CD4-positive, alpha-beta T cell treated with Interferon alpha-2 for 1 hour (primary cell): Measurements from ENCODE around the gene NSDHL.
A peak's percentile ranks its signal among the peaks of the same experiment; 100 is the strongest.
"Not testable (repeated sequence)": the region's sequence is repeated elsewhere in the genome, so short reads cannot be mapped to it uniquely, and the experiment has no call there.

Experiments used
- DNase-seq, 2 donors: peaks; one replicate each; pipeline ENCODE4 v3.0.0-alpha.2; 2020 to 2022

Gene NSDHL

DNA sequence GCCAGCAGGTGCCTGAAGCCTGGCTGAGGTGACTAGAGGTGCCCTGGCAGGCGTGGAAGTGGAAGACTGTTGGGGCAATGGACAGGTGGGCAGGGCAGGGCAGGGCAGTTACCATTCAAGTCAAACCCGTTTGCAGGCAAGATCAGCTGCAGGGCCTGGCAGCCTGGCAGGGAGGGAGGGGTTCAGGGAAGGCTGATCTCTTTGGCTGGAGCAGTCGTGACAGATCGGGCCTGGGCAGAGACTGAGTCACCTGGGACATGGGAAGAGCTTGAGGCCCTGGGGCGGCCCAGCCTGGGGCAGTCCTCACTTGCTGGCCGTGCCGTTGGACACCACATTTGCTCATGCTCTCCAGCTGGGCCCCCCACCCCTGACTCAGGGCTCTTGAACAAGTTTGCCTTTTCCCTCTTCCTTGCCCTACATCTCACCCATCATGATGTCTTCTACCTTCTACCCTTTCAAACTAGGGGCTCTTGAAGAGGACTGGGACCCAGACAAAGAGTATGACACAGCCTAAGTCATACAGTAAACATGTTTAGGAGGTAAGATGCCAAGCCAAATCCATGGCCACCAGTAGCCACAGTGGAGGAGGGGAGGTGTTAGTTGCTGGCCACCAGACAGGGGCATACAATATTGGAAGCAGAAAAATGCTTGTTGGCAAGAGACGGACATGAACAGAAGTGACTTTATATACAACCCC, 65.0 kb downstream of the NSDHL start:
- DNase-seq = no peak

DNA sequence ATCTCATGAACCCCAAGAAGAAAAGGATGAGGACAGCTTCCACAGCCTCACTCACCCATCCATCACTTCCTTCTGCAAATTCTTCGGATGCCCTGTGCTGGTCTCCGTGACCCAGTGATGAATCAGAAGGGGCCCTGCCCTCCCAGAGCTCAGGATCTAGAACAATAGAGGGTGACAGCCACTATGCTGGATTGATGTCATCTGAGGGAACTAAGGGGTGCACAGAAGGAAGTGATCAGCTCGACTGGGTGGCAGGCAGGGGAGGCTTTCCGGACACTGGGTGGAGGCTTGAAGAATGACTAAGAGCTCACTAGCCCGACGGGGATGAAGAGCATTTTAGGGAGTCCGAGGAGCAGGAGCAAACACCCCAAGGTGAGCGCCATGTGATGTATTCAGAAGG, 65.6 kb downstream of the NSDHL start:
- no peak for DNase-seq

DNA sequence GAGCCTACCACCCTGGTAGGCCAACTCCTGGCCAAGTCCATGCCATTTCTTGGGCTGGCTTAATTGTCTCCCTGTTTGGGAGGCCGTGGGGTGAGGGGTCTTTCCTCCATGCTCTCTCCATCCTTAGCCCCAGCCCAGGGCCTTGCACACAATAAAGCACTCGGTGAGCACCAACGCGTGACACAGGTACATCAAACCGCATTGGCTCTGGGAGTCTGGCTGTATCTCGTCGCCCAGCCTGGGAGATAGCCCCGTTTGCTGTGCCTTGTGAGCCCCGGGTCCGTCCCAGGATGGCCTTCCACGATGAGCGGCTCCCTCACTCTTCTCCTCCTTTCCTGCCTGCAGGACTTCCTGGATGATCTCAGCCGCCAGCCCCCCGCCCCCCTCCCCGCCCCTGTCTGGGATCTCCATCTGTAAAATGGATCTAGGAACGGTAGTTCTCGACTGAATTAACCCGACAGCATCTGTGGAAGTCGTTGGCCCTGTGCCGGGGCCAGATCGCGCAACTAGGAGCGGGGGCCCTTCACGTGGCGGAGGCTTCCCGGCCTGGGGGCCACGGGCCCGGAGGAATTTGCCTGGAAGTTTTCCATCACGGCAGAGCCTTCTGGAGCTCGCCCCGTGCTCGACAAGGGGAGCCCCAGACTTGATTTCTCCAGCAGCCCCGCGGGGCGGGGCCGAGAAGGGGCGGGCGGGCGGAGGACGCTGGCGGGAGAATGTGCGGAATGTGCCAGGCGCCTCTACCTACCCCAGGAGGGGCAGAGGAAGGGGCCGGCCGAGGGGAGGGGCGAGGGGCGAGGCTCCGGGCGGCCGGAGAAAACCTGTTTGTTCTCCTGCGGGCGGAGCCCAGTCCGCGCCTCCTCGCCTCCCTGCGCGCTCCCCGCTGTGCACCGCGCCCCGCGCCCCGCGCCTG, 66.6 kb downstream of the NSDHL start, which contains the start of gene ZNF185:
Gene ZNF185, plus strand, starts transcription at position 846 of the 910 bp plus-strand sequence. CDS start 16,423 bp downstream, outside the sequence.
- DNase-seq = no peak

DNA sequence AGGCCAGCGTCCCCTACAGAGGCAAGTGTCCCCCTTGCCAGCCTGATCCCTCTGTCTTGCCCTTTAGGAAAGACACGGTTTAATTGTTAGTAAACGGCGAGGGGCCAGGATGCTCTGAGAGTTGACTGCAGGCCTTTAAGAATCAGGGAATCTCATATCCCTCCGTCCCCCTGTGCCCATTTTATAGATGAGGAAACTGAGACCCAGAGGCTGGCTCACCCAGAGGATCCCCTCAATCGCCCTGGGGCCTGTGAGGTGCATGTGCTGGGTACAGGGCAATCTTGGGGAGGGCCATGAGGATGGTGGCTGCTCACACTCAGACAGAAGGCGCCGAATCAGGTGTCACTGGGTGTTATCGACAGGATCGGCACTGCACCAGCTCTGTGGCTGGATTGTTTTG, 67.6 kb downstream of the NSDHL start:
- DNase-seq = no peak

DNA sequence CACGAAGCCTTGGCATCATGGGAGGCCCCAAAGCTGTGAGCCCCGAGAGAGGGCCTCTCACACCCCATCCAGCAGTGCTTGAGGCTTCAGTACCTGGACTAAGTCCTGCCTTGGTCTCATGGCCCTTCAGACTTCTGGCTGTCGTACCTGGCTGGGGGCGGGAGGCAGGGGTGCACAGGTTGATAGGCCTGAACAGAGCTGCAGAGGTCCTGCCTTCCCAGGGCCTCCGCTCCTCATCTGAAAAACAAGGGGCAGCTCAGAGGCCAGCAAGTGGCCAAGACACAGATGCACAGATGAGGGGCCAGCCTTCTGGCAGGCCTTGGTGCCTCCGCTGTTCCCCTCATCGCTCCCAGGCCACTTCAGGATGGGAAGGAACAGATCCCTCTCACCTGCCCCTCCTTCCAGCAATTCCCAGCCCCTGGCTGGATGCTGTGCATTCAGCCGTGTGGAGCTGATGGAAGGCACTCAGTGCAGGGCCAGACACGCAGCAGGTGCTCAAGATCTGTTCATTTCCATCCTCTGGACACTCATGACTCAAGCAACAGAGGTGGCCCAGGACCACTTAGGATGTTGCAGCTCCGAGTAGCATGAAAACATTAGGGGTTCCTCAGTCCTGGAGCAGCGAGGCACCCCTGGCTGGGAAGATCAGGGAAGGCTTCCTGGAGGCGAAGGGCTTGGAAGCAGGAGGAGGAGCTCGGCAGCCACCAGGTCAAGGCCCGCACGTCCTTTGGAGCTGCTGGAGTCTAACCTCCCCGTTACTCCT, 68.4 kb downstream of the NSDHL start:
- DNase-seq = no peak

DNA sequence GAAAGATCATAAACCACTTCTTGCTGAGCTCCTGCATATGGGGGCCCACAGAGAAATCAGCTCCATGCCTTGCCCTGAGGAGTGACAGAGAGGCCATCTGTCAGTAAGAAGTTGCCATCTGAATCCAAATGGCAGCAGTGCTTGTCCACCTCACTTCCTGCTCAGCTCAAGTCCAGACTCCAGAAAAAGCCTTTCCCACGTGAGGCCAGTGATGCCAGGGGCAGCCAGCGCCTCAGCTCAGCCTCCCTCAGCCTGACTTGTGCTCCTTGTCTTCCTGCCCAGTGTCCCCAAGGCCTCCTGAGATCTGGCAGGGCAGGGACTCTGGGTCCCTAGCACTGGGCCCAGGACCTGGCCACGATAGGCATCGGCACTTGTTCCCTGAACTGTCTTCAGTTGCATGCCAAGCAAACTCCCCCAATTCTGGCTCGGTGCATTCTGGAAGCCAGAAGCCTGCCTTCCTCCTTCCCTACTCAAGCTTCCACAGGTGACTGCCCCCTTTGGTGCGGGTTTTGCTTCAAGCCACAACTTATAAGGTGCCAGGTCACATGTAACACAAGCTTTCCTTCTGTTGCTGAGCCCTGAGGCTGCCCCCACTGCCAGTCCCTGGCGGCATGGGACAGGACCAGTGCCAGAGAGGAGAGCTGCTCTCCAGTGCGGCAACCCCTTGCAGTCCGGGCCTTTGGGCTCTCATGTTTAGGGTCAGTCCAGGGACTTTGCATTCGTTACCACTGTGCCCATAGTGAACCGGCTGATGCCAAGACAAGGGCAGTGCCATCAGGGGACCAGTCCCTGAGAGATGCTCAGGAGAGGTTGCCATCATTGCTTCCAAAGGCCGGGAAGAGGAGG, 69.2 kb downstream of the NSDHL start:
- no peak for DNase-seq

DNA sequence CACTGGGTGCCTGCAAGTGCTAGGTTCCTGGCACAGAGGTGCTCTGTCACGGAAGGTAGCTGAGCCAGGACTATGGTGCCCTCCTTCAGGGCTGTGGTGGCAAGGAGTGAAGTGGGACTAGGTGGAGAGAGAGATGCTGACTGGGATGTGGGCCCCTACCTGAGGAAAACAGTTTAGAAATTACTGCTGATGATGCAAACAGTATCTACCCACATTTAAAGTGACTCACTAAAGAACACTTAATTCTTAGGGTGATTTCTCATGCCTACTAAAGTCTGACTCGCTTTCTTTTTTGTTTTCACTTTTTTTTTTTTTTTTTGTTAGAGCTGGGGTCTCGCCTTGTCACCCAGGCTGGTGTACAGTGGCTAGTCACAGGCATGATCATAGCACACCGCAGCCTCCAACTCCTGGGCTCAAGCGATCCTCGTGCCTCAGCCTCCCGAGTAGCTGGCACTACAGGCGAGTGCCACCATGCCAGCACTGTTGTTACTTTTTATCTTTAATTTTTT, 70.1 kb downstream of the NSDHL start:
- no peak for DNase-seq

DNA sequence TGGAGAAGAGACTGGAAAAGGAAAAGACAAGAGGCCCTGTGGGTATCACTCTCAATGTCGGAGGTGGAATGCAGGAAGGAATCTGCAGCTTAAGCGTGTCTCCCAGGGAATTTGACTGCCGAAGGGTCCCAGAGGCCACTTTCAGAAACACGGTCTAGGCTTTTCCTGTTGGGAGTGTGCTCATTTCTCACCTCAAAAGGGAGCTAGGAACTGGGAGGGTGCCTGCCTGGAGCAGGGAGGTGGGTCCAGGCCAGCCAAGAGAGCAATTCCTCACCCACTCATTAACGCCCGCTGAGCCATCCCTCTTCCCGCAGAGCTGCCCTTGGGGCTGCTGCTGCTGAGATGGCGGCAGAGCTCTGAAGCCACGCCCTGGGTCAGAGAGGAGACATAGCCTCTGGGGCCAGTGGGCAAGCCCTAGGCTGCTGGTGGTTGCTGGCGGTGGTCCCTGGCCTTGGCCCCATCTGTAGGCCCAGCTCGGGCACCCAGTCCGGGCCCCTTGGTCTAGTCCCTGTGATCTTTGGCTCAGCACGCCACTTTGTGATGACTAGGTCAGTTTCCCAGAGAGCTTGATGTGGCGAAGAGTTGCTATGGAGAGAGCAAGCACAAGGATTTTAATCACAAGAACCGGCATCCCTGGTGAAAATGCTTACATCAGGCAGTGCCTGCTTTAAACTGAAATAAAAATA, 71.1 kb downstream of the NSDHL start:
- DNase-seq = no peak

DNA sequence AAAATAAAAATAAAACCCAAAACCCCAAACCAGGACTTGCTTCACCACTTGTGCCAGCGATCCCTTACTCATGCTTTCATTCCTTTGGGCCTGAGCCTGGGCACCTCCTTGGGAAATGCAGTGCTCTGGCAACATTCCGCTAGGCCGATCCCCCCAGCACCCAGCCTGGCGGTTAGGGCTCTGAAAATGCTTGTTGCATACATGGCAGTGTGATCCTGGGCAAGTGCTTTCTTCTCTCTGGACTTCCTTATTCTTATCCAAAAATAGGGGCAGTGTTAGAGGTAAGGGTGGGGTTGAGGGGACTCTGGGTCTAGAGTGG, 71.6 kb downstream of the NSDHL start:
- no peak for DNase-seq

DNA sequence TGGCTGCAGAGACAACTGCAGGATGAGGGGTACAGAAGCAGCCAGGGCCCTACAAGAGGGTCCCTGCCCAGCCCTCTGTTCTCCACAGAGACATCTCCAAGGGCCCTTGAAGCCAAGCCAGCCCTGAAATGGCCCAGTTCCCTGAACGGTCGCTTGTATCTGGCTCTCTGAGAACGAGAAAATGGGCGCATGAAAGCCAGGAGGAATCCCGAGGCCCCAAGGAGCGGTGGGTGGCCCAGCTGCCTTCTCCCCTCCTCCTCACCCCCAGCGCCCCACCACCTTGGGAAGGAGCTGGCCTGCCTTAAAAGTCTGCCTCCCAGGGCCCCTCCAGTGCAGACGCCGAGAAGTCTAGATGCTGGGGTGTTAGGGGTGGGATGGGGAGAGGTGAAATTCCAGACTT, 72.7 kb downstream of the NSDHL start:
- DNase-seq = no peak

DNA sequence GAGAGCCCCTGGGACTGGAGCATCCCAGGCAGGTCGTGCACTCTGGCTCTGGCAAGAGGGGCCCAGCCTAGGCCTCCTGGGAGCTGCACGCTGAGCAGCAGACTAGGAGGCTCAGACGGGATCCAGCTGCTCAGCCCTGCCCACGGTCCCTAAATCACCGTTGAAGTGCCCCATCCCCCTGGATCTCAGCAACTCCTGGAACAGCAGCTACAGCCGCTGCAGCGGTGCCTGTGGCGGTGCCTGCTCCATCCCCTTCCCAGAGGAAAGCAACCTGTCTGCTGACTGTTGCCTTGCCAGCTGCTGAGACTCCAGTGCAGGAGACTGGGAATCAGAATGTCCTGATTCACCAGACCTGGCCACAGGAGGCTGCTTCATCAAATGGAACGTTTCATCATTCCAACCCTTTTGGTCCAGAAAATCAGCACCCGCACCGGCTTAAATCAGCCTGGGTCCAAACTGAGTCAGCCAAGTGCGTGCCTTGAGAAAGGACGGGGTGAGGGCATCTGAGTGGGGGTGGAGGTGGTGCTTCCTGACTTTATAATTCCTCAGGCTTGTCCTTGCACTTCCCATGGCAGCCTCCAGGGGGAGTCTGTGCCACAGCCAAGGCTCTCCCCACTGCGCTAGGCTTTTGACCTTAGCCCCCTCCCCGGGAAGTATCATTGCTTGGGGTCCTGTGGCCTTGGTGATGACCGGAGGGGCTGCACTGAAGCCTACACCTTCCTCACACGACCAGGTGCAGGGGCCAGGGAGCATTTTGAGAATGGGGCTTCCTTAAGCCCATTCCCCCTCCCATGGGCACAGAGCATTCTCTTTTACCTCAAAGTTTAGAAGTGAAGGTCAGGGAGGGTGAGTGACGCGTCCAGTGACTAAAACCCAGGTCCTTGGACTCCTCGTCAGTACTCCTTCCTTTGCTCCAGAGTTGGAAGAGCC, 73.6 kb downstream of the NSDHL start:
- DNase-seq = peak; percentile 12 to 37

DNA sequence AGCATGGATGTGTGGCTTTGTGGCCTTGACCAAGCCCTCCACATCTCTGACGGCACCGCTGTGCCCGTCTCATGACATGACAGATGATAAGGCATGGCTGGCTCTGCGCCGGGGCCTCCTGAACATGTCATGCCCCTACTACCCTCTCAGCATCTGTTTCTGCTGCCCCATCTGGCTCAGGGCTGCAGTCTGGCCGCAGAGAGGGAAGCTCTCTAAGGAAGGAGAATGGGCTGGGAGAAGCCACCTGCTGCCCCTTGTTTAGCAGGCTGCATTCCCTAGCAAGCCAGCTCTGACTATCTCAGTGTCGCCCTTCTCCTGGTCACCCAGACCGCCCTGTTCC, 74.2 kb downstream of the NSDHL start:
- DNase-seq = no peak

DNA sequence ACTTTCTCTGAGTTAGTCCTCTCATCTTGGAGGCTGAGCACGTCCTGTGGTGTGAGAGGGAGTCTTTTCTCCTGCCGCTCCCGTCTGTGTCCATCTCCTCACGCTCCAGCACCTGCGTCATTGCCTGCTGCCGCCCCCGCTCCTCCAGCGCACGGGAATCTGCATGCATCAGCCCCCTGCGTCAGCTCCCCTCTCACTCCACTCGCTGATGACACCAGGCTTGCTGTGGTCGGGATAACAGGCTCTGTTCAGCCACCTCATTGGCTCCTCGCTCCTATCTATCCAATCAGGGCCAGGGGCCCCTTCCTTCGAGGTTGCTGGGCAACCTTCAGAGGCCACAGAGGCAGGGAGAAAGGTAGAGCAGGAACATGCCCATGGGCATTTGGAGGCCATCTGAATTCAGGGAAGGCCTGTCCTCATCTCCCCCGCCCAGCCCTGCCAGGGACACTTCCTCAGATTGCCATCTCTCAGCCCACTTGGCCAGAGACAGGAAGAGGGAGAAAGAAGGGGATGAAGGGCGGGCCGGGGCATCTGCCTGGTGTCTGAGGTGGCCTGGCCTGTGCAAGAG, 76.3 kb downstream of the NSDHL start:
- DNase-seq = no peak

DNA sequence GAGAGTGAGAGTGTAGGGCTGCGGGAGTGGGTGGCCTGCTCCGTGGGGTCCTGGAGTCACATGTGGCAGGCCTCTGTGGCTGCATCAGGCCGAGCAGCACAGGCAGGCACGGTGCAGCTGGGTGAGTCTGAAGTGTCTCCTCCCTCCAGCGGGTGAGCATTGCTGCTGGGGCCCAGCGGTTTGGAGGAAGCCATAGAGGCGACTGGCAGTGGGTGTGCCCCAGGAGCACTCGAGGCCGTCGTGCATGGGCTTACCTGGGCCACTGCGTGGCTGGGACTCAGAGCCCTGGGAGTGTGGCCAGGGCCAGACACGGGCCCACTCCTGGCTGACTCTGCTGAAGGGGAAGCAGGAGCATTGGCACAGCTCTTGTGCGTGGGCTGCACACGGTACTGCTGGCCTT, 77.6 kb downstream of the NSDHL start:
- DNase-seq = no peak

DNA sequence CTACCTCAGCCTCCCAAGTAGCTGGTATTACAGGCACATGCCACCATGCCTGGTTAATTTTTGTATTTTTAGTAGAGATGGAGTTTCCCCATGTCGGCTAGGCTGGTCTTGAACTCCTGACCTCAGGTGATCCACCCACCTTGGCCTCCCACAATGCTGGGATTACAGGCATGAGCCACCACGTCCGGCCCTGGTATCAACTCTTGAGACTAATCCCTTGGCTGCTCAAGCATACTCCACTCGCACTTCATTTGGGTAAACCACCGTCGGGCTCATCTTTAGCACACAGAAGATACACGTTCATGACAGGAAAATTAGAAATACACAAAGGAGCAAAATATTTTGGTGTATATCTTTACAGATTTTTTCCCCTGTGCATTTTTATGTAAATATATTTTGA, 79.2 kb downstream of the NSDHL start:
- DNase-seq = not testable (repeated sequence)

DNA sequence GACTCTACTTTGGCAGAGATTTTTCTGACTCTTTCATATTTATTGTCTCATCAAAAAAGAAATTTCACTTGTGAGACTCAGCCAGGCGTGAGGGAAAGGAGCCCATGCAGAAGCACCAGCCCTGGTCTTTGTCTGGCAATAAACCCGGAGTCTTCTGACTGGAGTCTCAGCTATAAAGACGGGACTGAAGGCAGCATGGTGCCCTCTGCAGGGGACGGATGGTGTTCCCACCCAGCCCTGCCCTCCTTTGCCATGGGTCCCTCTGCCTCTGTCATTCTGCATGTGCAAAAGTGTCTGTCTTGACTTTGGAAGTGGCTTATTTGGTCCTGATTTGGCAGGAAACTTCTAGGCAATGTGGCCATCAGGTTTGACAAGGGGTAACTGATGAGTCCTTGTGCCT, 81.2 kb downstream of the NSDHL start:
- no peak for DNase-seq

DNA sequence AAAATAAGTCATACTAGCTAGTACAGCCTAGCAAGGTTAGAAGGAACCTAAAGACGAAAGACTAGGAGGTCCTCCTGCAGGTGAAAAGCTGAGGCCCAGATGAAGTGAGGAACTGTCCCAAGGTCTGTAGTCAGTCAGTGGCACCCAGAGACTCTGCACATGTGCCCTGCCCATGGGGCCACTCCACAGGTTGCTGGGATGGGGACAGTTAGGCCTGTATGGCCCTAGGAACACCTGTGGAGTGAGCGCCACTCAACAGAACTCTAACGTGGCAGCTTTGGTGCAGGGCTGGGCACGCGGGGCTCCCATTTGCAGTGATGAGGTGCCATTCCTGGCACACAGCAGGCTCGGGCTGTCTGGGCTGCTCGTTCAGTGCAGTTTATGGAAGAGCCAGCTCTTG, 81.8 kb downstream of the NSDHL start:
- no peak for DNase-seq

DNA sequence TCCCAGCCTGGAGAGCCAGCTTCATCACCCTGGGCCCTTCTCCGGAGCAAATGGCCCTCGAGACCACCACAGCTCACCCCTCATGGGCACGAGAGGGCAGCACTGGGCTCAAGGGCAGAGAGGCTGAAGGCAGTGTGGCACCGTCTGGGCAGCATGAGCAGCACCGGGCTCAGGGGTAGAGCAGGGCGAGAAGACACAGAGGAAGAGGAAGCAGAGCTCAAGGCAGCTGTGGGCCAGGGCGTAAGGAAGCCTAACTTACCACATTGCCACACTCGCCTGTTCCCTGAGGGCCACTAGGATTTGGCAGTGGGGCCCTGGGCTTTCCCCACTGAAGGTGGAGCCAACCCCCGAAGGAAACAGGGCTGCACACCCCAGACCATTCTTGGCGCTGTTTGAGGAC, 82.5 kb downstream of the NSDHL start:
- DNase-seq = peak in 1 of 2 donors; percentile 7

DNA sequence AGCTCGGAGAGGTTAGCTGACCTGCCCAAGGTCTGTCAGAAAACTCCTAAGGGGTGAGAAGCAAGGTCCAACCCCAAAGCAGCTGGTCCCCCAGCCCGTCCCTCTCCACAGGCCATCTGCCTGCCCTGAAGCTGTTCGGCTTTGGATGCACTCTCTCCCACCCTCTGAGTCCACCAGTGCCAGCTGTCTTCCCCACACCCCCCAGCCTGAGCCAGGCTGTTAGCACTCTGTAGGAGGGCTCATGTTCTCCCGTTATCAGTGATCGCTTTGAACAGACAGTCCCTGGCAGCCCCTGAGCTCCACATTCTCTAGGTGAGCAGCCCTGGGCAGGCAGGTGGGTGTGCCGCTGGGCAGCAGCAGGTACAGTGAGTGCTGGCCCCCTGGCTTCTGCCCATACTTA, 83.0 kb downstream of the NSDHL start:
- DNase-seq = no peak

DNA sequence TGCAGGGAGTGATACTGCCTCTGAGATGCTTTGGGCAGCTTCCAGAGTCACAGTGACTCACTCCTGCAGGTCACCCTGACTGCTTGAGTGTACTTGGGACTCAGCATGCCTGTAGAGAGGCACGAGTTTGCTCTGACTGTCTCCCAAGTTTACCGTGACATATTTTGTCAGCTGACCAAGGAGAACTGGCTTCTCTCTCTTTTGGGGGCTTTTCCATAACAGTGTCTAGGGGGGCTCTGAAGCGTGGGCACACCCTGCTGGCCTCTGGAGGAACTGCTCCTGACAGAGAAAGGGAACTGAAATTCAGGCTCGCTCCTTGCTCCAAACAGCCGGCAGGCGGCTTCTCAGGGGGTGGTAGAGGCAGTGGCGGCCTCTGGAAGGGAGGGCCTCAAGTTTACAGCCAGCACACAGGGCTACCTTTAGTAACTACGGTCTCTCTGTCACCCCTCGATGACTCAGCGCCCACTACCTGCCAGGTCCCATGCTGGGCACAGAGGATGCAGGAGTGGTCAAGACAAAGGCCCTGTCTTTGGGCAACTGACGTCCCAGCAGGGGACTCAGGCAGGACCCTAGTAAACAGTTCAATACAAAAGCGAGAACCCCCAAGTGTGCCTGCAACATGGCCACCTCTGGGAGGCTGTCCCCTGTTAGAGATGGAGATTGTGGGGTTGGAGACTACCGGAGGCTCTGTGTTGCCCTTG, 84.8 kb downstream of the NSDHL start:
- DNase-seq = peak in 1 of 2 donors; percentile 11
